Putamen (tissue), 1 donor: ENCODE results near the gene ACY1.
"Not testable (repeated sequence)": the region's sequence is repeated elsewhere in the genome, so short reads cannot be mapped to it uniquely, and the experiment has no call there.

Source experiments
- DNase-seq: peaks from one replicate; pipeline ENCODE4 v3.0.0-alpha.2; 2016; ENCODE audit warnings: low spot score

Gene ACY1

GRCh38 chr3:51983578-51984268 is 388 bp downstream of the ACY1 start:
- no peak for DNase-seq

GRCh38 chr3:51984269-51984647 is 923 bp downstream of the ACY1 start:
- no peak for DNase-seq

GRCh38 chr3:51985063-51985462 is 1.7 kb downstream of the ACY1 start:
- DNase-seq: no peak

GRCh38 chr3:51986010-51986947 is 2.9 kb downstream of the ACY1 start:
- DNase-seq: no peak

GRCh38 chr3:51987568-51987967 is 4.2 kb downstream of the ACY1 start:
- DNase-seq: no peak

GRCh38 chr3:51988286-51989146 is 5.2 kb downstream of the ACY1 start:
- DNase-seq: no peak

GRCh38 chr3:51990501-51990971 is 7.2 kb downstream of the ACY1 start:
- not testable (repeated sequence) for DNase-seq

- DNase-seq: no peak
Measured at GRCh38 chr3:51992017-51992682, 8.8 kb downstream of the ACY1 start.

GRCh38 chr3:51993657-51994056 is 10.3 kb downstream of the ACY1 start:
- DNase-seq: not testable (repeated sequence)

GRCh38 chr3:51994530-51994929 is 11.2 kb downstream of the ACY1 start:
- DNase-seq: no peak

GRCh38 chr3:51995346-51996163 is 12.2 kb downstream of the ACY1 start, which contains the start of gene RPL29:
Gene RPL29 (minus strand): TSS chr3:51995895. CDS start chr3:51995461, 434 bp downstream.
- peak; percentile 94 for DNase-seq

- no peak for DNase-seq
Measured at GRCh38 chr3:51997172-51997571, 13.8 kb downstream of the ACY1 start.

- peak; percentile 79 for DNase-seq
Measured at GRCh38 chr3:51997935-51998596, 14.7 kb downstream of the ACY1 start.

GRCh38 chr3:51998774-51999173 is 15.4 kb downstream of the ACY1 start:
- no peak for DNase-seq

GRCh38 chr3:51999846-52000245 is 16.5 kb downstream of the ACY1 start:
- no peak for DNase-seq

GRCh38 chr3:52001443-52001974 is 18.2 kb downstream of the ACY1 start:
- peak; percentile 68 for DNase-seq

GRCh38 chr3:52002748-52003147 is 19.4 kb downstream of the ACY1 start:
- no peak for DNase-seq

- DNase-seq: peak; percentile 82
Measured at GRCh38 chr3:52004163-52004787, 20.9 kb downstream of the ACY1 start.

- no peak for DNase-seq
Measured at GRCh38 chr3:52004906-52005395, 21.6 kb downstream of the ACY1 start.
